PC-3 (cell line): ENCODE data around the gene NMUR1.

Experiments
- EZH2 ChIP-seq: fragments of 300-600 bp; sonication (generic); IDR thresholded peaks from one replicate; pipeline ENCODE4 v1.6.1; 2017; ENCODE audit warnings: antibody characterized with exemption, mild to moderate bottlenecking, low read length; ENCODE audit not compliant: unreplicated experiment
- EZH2phosphoT487 ChIP-seq: fragments of 300-600 bp; sonication (generic); IDR thresholded peaks from 2 replicates; pipeline ENCODE4 v1.6.1; 2018; ENCODE audit warnings: mild to moderate bottlenecking, antibody characterized with exemption, low read length, borderline replicate concordance
- TF ChIP-seq, protein P1 (sequence below): fragments of 300-600 bp; sonication (generic); conservative IDR thresholded peaks from 2 replicates; pipeline ENCODE4 v1.5.1; 2017; ENCODE audit warnings: antibody characterized with exemption, low read depth, mild to moderate bottlenecking, low read length

- TF ChIP-seq, protein P1, sequence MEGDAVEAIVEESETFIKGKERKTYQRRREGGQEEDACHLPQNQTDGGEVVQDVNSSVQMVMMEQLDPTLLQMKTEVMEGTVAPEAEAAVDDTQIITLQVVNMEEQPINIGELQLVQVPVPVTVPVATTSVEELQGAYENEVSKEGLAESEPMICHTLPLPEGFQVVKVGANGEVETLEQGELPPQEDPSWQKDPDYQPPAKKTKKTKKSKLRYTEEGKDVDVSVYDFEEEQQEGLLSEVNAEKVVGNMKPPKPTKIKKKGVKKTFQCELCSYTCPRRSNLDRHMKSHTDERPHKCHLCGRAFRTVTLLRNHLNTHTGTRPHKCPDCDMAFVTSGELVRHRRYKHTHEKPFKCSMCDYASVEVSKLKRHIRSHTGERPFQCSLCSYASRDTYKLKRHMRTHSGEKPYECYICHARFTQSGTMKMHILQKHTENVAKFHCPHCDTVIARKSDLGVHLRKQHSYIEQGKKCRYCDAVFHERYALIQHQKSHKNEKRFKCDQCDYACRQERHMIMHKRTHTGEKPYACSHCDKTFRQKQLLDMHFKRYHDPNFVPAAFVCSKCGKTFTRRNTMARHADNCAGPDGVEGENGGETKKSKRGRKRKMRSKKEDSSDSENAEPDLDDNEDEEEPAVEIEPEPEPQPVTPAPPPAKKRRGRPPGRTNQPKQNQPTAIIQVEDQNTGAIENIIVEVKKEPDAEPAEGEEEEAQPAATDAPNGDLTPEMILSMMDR, result no peak
- TF ChIP-seq EZH2phosphoT487, result no peak
- no peak for TF ChIP-seq EZH2
Observed at GRCh38 chr2:231571661-231572191, 41.5 kb upstream of the NMUR1 start.
